HG02623 (cell line): ENCODE measurements around the gene CENPT.
A peak's percentile ranks its signal among the peaks of the same experiment; 100 is the strongest.
"Not testable (repeated sequence)": the region's sequence is repeated elsewhere in the genome, so short reads cannot be mapped to it uniquely, and the experiment has no call there.

Experiments used
- ATAC-seq: cut with Tn5 transposase; IDR thresholded peaks from one replicate; pipeline ENCODE4 v1.9.1; 2021; ENCODE audit warnings: moderate library complexity; ENCODE audit not compliant: unreplicated experiment

The CENPT gene

GRCh38 chr16:67874372-67874771 is 26.9 kb upstream of the CENPT start:
- ATAC-seq, result no peak

- ATAC-seq, result no peak
Observed at GRCh38 chr16:67873435-67874370, 26.2 kb upstream of the CENPT start.

- peak; percentile 58 for ATAC-seq
Observed at GRCh38 chr16:67872631-67873434, 25.3 kb upstream of the CENPT start, which contains the start of gene EDC4. TSS of gene EDC4 (plus strand) at chr16:67873052. CDS start at chr16:67873262, 210 bp downstream.

- ATAC-seq, result no peak
Observed at GRCh38 chr16:67872131-67872630, 24.7 kb upstream of the CENPT start.

- no peak for ATAC-seq
Observed at GRCh38 chr16:67871256-67871655, 23.8 kb upstream of the CENPT start.

- no peak for ATAC-seq
Observed at GRCh38 chr16:67869653-67870052, 22.2 kb upstream of the CENPT start.

GRCh38 chr16:67868290-67868689 is 20.8 kb upstream of the CENPT start:
- no peak for ATAC-seq

GRCh38 chr16:67865318-67865717 is 17.8 kb upstream of the CENPT start:
- ATAC-seq, result no peak

GRCh38 chr16:67864594-67864993 is 17.1 kb upstream of the CENPT start:
- ATAC-seq, result no peak

- ATAC-seq, result not testable (repeated sequence)
Observed at GRCh38 chr16:67864044-67864443, 16.6 kb upstream of the CENPT start.

- ATAC-seq, result no peak
Observed at GRCh38 chr16:67862623-67863583, 15.4 kb upstream of the CENPT start.

GRCh38 chr16:67861877-67862276 is 14.4 kb upstream of the CENPT start:
- no peak for ATAC-seq

GRCh38 chr16:67860589-67861398 is 13.3 kb upstream of the CENPT start:
- no peak for ATAC-seq

GRCh38 chr16:67858500-67858899 is 11.0 kb upstream of the CENPT start:
- no peak for ATAC-seq

- no peak for ATAC-seq
Observed at GRCh38 chr16:67857547-67858233, 10.2 kb upstream of the CENPT start.

GRCh38 chr16:67856927-67857546 is 9.5 kb upstream of the CENPT start:
- no peak for ATAC-seq

GRCh38 chr16:67855789-67856188 is 8.3 kb upstream of the CENPT start:
- no peak for ATAC-seq

GRCh38 chr16:67853670-67854069 is 6.2 kb upstream of the CENPT start:
- no peak for ATAC-seq

GRCh38 chr16:67848118-67848517 is 625 bp upstream of the CENPT start:
- ATAC-seq, result no peak
